Endothelial cell of umbilical vein (primary cell): ENCODE data around the gene CHRM4. TPM values are rescaled to one million over a fixed set of nuclear protein-coding genes. Genes with fewer than 3 reads are reported as not detected.
A peak's percentile ranks its signal among the peaks of the same experiment; 100 is the strongest.

Experiments used
- BruUV-seq: library from RNA; stranded (reverse); fragments of 400-500 nt; replicated peaks from 2 replicates; lab custom pipeline; 2021; lab: Mats Ljungman, UMichigan
- CTCF ChIA-PET: fragments of 300-600, 350-600 bp; sonication (Branson Sonifier 250); formaldehyde crosslinking; loops from one replicate; lab custom pipeline; 2021; ENCODE audit warnings: antibody characterized with exemption, inconsistent platforms; lab: Charles Lee
- POLR2A ChIA-PET: fragments of 300-600, 350-600 bp; sonication (Branson Sonifier 250); formaldehyde crosslinking; loops from one replicate; lab custom pipeline; 2021; ENCODE audit warnings: antibody characterized with exemption, inconsistent platforms; lab: Charles Lee
- DNase-seq: peaks from one replicate; pipeline ENCODE4 v3.0.0-alpha.2; 2011; ENCODE audit warnings: low read depth, low spot score
- FAIRE-seq: peaks from 2 replicates; lab custom pipeline; 2011; peaks lifted over from hg19 to GRCh38; lab: Jason Lieb, UNC
- H2AFZ ChIP-seq: 2 replicates; pipeline ENCODE4 v1.6.0; 2012; ENCODE audit warnings: low read depth, low read length, control low read depth, inconsistent platforms
- H3K27ac ChIP-seq: 2 replicates; pipeline ENCODE4 v1.5.1; 2011; ENCODE audit warnings: low read depth, mild to moderate bottlenecking, control low read depth, low read length, moderate library complexity; ENCODE audit not compliant: insufficient read depth
- H3K27me3 ChIP-seq, 2 experiments: 2 replicates each; pipeline versions ENCODE4 v1.6.0 to v1.6.1; 2011; ENCODE audit warnings: low read length in 2 of 2, mixed read lengths in 1 of 2; ENCODE audit not compliant: control insufficient read depth in 2 of 2, insufficient read depth in 2 of 2
- H3K36me3 ChIP-seq, 2 experiments: 2 replicates in 1 of 2; 3 replicates in 1 of 2; pipeline ENCODE4 v1.5.1; 2011; ENCODE audit warnings: low read length in 2 of 2, mild to moderate bottlenecking in 1 of 2, moderate library complexity in 1 of 2; ENCODE audit not compliant: control insufficient read depth in 2 of 2, insufficient read depth in 2 of 2; ENCODE audit errors: extremely low read depth in 1 of 2
- H3K4me1 ChIP-seq: 3 replicates; pipeline ENCODE4 v1.5.1; 2011; ENCODE audit warnings: mild to moderate bottlenecking, low read length; ENCODE audit not compliant: control insufficient read depth, insufficient read depth; ENCODE audit errors: extremely low read depth
- H3K4me2 ChIP-seq: 2 replicates; pipeline ENCODE4 v1.6.1; 2011; ENCODE audit warnings: low read length, control low read depth, mixed read lengths; ENCODE audit not compliant: insufficient read depth
- H3K4me3 ChIP-seq, 3 experiments: fragments of 200-600 bp in 1 of 3; sonication (generic), shearing (Covaris generic) in 1 of 3; replicated peaks in 1 of 3; 2 replicates each; pipeline ENCODE4 v1.5.1; 2011 to 2016; ENCODE audit warnings: control low read depth in 3 of 3, low read length in 3 of 3, mild to moderate bottlenecking in 2 of 3, inconsistent platforms in 1 of 3, low read depth in 1 of 3, moderate library complexity in 1 of 3; ENCODE audit not compliant: insufficient read depth in 1 of 3
- H3K79me2 ChIP-seq: 2 replicates; pipeline ENCODE4 v1.6.0; 2012; ENCODE audit warnings: low read length, inconsistent platforms; ENCODE audit not compliant: control insufficient read depth, insufficient read depth
- H3K9ac ChIP-seq: replicated peaks from 2 replicates; pipeline ENCODE3; 2011; ENCODE audit warnings: low read length, control low read depth; ENCODE audit not compliant: insufficient read depth; ENCODE audit errors: extremely low read depth
- H3K9me1 ChIP-seq: replicated peaks from 3 replicates; pipeline ENCODE4 v1.6.0; 2011; ENCODE audit warnings: mild to moderate bottlenecking, low read length; ENCODE audit not compliant: control insufficient read depth, insufficient read depth; ENCODE audit errors: extremely low read depth
- H3K9me3 ChIP-seq: replicated peaks from 2 replicates; pipeline ENCODE4 v1.5.1; 2012; ENCODE audit warnings: low read length, inconsistent platforms; ENCODE audit not compliant: control insufficient read depth, insufficient read depth
- H4K20me1 ChIP-seq: replicated peaks from 2 replicates; pipeline ENCODE3; 2011; ENCODE audit warnings: mild to moderate bottlenecking, low read length; ENCODE audit not compliant: control insufficient read depth, insufficient read depth; ENCODE audit errors: extremely low read depth
- EZH2 ChIP-seq: IDR thresholded peaks from 2 replicates; pipeline ENCODE4 v1.6.1; 2012; ENCODE audit warnings: borderline replicate concordance, low read depth, mild to moderate bottlenecking, moderate library complexity, low read length, inconsistent platforms; ENCODE audit not compliant: severe bottlenecking
- FOS ChIP-seq: IDR thresholded peaks from 2 replicates; pipeline ENCODE4 v1.6.1; 2011; ENCODE audit warnings: mild to moderate bottlenecking, low read length, moderate library complexity, borderline replicate concordance; ENCODE audit not compliant: insufficient read depth
- GATA2 ChIP-seq: IDR thresholded peaks from 2 replicates; pipeline ENCODE4 v1.7.0; 2011; ENCODE audit warnings: low read depth, mild to moderate bottlenecking, moderate library complexity, mixed read lengths, low read length; ENCODE audit not compliant: insufficient read length, insufficient read depth
- JUN ChIP-seq: IDR thresholded peaks from 2 replicates; pipeline ENCODE4 v1.6.1; 2011; ENCODE audit warnings: borderline replicate concordance, low read depth; ENCODE audit not compliant: insufficient read length, insufficient read depth
- MYC ChIP-seq: IDR thresholded peaks from one replicate; pipeline ENCODE4 v1.6.1; 2011; ENCODE audit warnings: mild to moderate bottlenecking, low read depth, low read length
- POLR2A ChIP-seq: IDR thresholded peaks from 2 replicates; pipeline ENCODE4 v1.6.1; 2012; ENCODE audit warnings: low read depth, mild to moderate bottlenecking, control low read depth, low read length
- POLR2AphosphoS5 ChIP-seq: IDR thresholded peaks from 2 replicates; pipeline ENCODE4 v1.6.1; 2012; ENCODE audit warnings: low read depth, mild to moderate bottlenecking, control low read depth, low read length, moderate library complexity; ENCODE audit not compliant: insufficient read depth
- dilution Hi-C: fragments of 300-500 bp; cut with MboI; formaldehyde crosslinking; loops from one replicate; pipeline ENCODE4 v1.15.0; 2019; ENCODE audit warnings: low sequenced_read_pairs; ENCODE audit not compliant: extremely low pct_ligation_motif_present
- intact Hi-C: fragments of 100-400 bp; cut with micrococcal nuclease; formaldehyde crosslinking; loops from one replicate; pipeline ENCODE4 v1.10.0; 2022
- polyA plus RNA-seq, 4 experiments: library from polyadenylated mRNA; depleted of rRNA in 3 of 4; stranded (reverse) in 3 of 4; unstranded in 1 of 4; fragments of >200 nt; gene quantifications; 2 replicates each; pipeline versions ENCODE4 v1.2.1 to v1.2.3, GENCODE V29; 2011 to 2012; ENCODE audit warnings: missing spikeins in 1 of 4
- total RNA-seq: library from RNA; stranded (reverse); gene quantifications from 2 replicates; pipeline ENCODE4 v1.2.3, GENCODE V29; 2021
- TF ChIP-seq, protein P1 (sequence below): IDR thresholded peaks from 2 replicates; pipeline ENCODE4 v1.6.1; 2011; ENCODE audit not compliant: insufficient read depth, insufficient read length
- TF ChIP-seq, protein P2 (sequence below), 2 donors: IDR thresholded peaks; 1 replicate in 1 of 2; 2 replicates in 1 of 2; pipeline ENCODE4 v1.5.1; 2011; ENCODE audit warnings: low read length in 2 of 2, mild to moderate bottlenecking in 2 of 2, moderate library complexity in 2 of 2, control low read depth in 1 of 2, inconsistent platforms in 1 of 2, low read depth in 1 of 2; ENCODE audit not compliant: insufficient read depth in 1 of 2; ENCODE audit errors: extremely low read depth in 1 of 2

The CHRM4 gene
- total and polyA plus RNA-seq, 2 donors (not counting 3 experiments of a cell fraction or from before 2014, with no cell fraction given) = 0.04 to 0.22 TPM

DNA sequence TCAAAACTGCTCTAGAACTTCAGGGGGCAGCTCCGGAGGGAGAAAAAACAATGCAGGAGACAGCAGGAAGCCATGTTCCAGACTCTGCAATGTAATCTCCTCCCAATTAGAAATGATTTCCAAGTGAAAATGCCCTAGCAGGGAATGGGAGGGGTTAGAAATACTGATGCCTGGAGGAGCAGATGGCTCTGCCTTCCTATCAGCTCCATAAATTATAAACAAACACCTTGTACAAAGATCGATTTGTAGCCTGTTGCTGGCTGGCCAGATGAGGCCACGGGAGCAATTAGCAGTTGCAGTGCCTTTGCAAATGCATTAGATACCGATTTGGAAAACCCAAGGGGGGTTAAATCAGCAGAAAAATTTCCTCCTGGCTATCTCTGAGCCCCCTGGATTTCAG, 46.6 kb upstream of the CHRM4 start:
- no peaks in the 10 kb centered on the region for H3K9me3 ChIP-seq
- DNase-seq = no peak
- FAIRE-seq = no peak
- no peak overlapping the region for H3K9ac ChIP-seq
- no peaks in the 10 kb centered on the region for H3K27me3 ChIP-seq
- no peak overlapping the region for H2AFZ ChIP-seq
- POLR2A ChIA-PET = no interaction called here
- H3K36me3 ChIP-seq = peaks cover 3 to 9% of the 10 kb centered on the region in 2 experiments
- no peak overlapping the region for H3K27ac ChIP-seq
- H4K20me1 ChIP-seq = no peaks in the 10 kb centered on the region
- H3K4me3 ChIP-seq = no peak overlapping the region
- H3K4me1 ChIP-seq = peaks cover 11% of the 10 kb centered on the region
- dilution Hi-C loops (no loop called here), intact Hi-C loops (no loop called here)
- TF ChIP-seq, protein P1, sequence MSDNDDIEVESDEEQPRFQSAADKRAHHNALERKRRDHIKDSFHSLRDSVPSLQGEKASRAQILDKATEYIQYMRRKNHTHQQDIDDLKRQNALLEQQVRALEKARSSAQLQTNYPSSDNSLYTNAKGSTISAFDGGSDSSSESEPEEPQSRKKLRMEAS = no peak
- TF ChIP-seq FOS = no peak
- TF ChIP-seq MYC = no peak
- no peak for TF ChIP-seq JUN
- TF ChIP-seq POLR2AphosphoS5 = no peak
- TF ChIP-seq POLR2A = no peak
- TF ChIP-seq GATA2 = no peak
- no peak for TF ChIP-seq EZH2
- TF ChIP-seq, protein P2, sequence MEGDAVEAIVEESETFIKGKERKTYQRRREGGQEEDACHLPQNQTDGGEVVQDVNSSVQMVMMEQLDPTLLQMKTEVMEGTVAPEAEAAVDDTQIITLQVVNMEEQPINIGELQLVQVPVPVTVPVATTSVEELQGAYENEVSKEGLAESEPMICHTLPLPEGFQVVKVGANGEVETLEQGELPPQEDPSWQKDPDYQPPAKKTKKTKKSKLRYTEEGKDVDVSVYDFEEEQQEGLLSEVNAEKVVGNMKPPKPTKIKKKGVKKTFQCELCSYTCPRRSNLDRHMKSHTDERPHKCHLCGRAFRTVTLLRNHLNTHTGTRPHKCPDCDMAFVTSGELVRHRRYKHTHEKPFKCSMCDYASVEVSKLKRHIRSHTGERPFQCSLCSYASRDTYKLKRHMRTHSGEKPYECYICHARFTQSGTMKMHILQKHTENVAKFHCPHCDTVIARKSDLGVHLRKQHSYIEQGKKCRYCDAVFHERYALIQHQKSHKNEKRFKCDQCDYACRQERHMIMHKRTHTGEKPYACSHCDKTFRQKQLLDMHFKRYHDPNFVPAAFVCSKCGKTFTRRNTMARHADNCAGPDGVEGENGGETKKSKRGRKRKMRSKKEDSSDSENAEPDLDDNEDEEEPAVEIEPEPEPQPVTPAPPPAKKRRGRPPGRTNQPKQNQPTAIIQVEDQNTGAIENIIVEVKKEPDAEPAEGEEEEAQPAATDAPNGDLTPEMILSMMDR (IDR thresholded peaks at IDR 0.05; ENCODE audit: extremely low read depth in 1 of 2, insufficient read depth in 1 of 2, low read depth in 1 of 2, low read length in 2 of 2) = no peak
- H3K4me2 ChIP-seq = peak overlapping the region; percentile 26
- no peaks in the 10 kb centered on the region for H3K79me2 ChIP-seq
- CTCF ChIA-PET = interaction anchor here (1.3 to 1.7 kb wide), 5 partner anchors 13 to 177 kb away, joined by 3 to 6 read pairs (median 4); no protein-coding TSS in a partner anchor
- no peaks in the 10 kb centered on the region for H3K9me1 ChIP-seq
- no TSS peak for BruUV-seq
